ENCODE results near the gene ZNF140. TPM values are rescaled to one million over a fixed set of nuclear protein-coding genes. Genes with fewer than 3 reads are reported as not detected.

ZNF140 gene
- total RNA-seq, 1 experiment from 2014 or later = 14.9 TPM

DNA sequence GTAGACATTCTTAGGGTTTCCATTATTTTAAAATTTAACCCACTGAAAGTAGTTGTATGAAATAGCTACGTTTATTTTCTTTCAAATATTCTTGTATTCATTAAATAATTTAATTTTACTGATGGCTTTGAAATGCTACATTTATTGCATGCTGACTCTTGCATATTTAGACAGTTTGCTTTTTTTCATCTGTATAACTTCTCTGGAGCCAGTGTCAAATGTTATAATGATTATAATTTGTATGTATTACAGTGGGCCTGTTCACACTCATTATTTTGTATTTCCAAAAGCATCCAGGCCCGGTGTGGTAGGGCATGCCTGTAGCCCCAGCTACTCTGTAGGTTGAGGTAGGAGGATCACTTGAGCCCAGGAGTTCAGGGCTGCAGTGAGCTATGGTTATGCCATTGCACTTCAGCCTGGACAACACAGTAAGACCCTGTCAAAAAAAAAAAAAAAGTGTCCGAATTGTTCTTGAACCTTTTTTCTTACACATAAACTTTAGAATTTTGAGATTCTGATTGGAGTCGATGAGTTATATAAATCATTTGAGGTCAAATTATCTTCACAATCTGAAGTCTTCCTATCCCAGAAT is 42.5 kb upstream of the ZNF140 start:
- CTCF ChIA-PET = interaction anchor here (0.5 kb wide), 1 partner anchor 111 kb away, joined by 8 read pairs; no protein-coding TSS in a partner anchor
- DNase-seq (ENCODE audit: low spot score) = no peak
- TF ChIP-seq, protein P1, sequence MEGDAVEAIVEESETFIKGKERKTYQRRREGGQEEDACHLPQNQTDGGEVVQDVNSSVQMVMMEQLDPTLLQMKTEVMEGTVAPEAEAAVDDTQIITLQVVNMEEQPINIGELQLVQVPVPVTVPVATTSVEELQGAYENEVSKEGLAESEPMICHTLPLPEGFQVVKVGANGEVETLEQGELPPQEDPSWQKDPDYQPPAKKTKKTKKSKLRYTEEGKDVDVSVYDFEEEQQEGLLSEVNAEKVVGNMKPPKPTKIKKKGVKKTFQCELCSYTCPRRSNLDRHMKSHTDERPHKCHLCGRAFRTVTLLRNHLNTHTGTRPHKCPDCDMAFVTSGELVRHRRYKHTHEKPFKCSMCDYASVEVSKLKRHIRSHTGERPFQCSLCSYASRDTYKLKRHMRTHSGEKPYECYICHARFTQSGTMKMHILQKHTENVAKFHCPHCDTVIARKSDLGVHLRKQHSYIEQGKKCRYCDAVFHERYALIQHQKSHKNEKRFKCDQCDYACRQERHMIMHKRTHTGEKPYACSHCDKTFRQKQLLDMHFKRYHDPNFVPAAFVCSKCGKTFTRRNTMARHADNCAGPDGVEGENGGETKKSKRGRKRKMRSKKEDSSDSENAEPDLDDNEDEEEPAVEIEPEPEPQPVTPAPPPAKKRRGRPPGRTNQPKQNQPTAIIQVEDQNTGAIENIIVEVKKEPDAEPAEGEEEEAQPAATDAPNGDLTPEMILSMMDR (conservative IDR thresholded peaks at IDR 0.05; ENCODE audit: low read depth, low read length) = no peak
- TF ChIP-seq EZH2 (IDR thresholded peaks at IDR 0.05; ENCODE audit: borderline replicate concordance, low read depth, low read length, poor library complexity, severe bottlenecking) = no peak
- Histone ChIP-seq H3K4me3 (ENCODE audit: low read depth, low read length, poor library complexity, severe bottlenecking) (peak overlapping the region; percentile 68), H3K4me1 (ENCODE audit: insufficient read depth, low read length, poor library complexity, severe bottlenecking) (no peaks in the 10 kb centered on the region), H3K9me3 (ENCODE audit: low read depth, low read length, poor library complexity, severe bottlenecking) (peaks cover 67% of the 10 kb centered on the region), H3K27me3 (replicated peaks; ENCODE audit: insufficient read depth, low read depth, low read length, poor library complexity) (no peaks in the 10 kb centered on the region), H3K36me3 (ENCODE audit: insufficient read depth, low read length, poor library complexity, severe bottlenecking) (peaks cover 40% of the 10 kb centered on the region), H3K27ac (ENCODE audit: low read depth, low read length, poor library complexity, severe bottlenecking) (peak overlapping the region; percentile 96)
- intact Hi-C loops (cut with micrococcal nuclease; ENCODE audit: unreplicated experiment) = no loop called here
- POLR2A ChIA-PET (ENCODE audit: low non-redundant PET) = no interaction called here
- no TSS peak for BruUV-seq (replicated peaks)

GRCh38 chr12:133046698-133047097 is 34.0 kb upstream of the ZNF140 start:
- H3K4me3 ChIP-seq (ENCODE audit: low read depth, low read length, poor library complexity, severe bottlenecking) = no peak overlapping the region

DNA sequence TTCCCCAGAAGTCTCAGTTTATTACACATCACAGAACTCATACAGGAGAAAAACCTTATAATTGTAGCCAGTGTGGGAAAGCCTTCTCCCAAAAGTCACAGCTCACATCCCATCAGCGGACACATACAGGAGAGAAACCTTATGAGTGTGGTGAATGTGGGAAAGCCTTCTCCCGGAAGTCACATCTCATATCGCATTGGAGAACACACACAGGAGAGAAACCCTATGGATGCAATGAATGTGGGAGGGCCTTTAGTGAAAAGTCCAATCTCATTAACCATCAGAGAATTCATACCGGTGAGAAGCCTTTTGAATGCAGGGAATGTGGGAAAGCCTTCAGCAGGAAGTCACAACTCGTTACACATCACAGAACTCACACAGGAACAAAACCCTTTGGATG is 23.3 kb upstream of the ZNF140 start:
- intact Hi-C loops (cut with micrococcal nuclease; ENCODE audit: unreplicated experiment) = no loop called here
- H3K27ac ChIP-seq (ENCODE audit: low read depth, low read length, poor library complexity, severe bottlenecking) = no peak overlapping the region
- peaks cover 89% of the 10 kb centered on the region for H3K9me3 ChIP-seq (ENCODE audit: low read depth, low read length, poor library complexity, severe bottlenecking)
- no peak overlapping the region for H3K4me3 ChIP-seq (ENCODE audit: low read depth, low read length, poor library complexity, severe bottlenecking)
- ChIA-PET POLR2A (ENCODE audit: low non-redundant PET) (no interaction called here), CTCF (no interaction called here)
- DNase-seq (ENCODE audit: low spot score) = no peak
- H3K4me1 ChIP-seq (ENCODE audit: insufficient read depth, low read length, poor library complexity, severe bottlenecking) = no peaks in the 10 kb centered on the region
- no peak for TF ChIP-seq EZH2 (IDR thresholded peaks at IDR 0.05; ENCODE audit: borderline replicate concordance, low read depth, low read length, poor library complexity, severe bottlenecking)
- TF ChIP-seq, protein P1 (conservative IDR thresholded peaks at IDR 0.05; ENCODE audit: low read depth, low read length) = no peak
- no peaks in the 10 kb centered on the region for H3K27me3 ChIP-seq (replicated peaks; ENCODE audit: insufficient read depth, low read depth, low read length, poor library complexity)
- no TSS peak for BruUV-seq (replicated peaks)
- H3K36me3 ChIP-seq (ENCODE audit: insufficient read depth, low read length, poor library complexity, severe bottlenecking) = peaks cover 40% of the 10 kb centered on the region

More at GRCh38 chr12:133046698-133047097, 34.0 kb upstream of the ZNF140 start:
- no peak for DNase-seq (ENCODE audit: low spot score)
- POLR2A ChIA-PET (ENCODE audit: low non-redundant PET) = no interaction called here
- TF ChIP-seq EZH2 (IDR thresholded peaks at IDR 0.05; ENCODE audit: borderline replicate concordance, low read depth, low read length, poor library complexity, severe bottlenecking) = no peak
- TF ChIP-seq, protein P1 (conservative IDR thresholded peaks at IDR 0.05; ENCODE audit: low read depth, low read length) = no peak
- no peaks in the 10 kb centered on the region for H3K4me1 ChIP-seq (ENCODE audit: insufficient read depth, low read length, poor library complexity, severe bottlenecking)
- no TSS peak for BruUV-seq (replicated peaks)
- no peaks in the 10 kb centered on the region for H3K27me3 ChIP-seq (replicated peaks; ENCODE audit: insufficient read depth, low read depth, low read length, poor library complexity)
- intact Hi-C loops (cut with micrococcal nuclease; ENCODE audit: unreplicated experiment) = no loop called here
- H3K27ac ChIP-seq (ENCODE audit: low read depth, low read length, poor library complexity, severe bottlenecking) = no peak overlapping the region
- H3K36me3 ChIP-seq (ENCODE audit: insufficient read depth, low read length, poor library complexity, severe bottlenecking) = peaks cover 91% of the 10 kb centered on the region
- peaks cover 97% of the 10 kb centered on the region for H3K9me3 ChIP-seq (ENCODE audit: low read depth, low read length, poor library complexity, severe bottlenecking)
- CTCF ChIA-PET = no interaction called here
